ENCODE results near the gene TIE1. TPM values are rescaled to one million over a fixed set of nuclear protein-coding genes. Genes with fewer than 3 reads are reported as not detected.

TIE1 gene
- total RNA-seq, 2 donors from 2014 or later: 5.1 to 7.6 TPM

DNA sequence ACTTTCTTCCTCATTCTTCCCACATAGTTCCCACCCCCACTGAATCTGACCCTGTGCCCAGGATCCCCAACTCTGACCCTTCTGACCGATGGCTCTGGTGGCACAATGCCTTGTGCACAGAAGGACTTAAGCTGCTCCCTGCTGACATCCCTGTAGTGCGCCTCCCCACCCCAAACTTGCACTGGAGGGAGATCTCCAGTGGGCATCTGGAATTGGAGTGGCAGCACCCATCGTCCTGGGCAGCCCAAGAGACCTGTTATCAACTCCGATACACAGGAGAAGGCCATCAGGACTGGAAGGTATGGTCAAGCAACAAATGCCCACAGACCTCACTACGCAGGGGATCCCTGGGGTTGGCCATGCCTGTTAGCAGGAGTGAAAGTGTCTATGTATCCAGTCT, 45.9 kb downstream of the TIE1 start:
- Histone ChIP-seq H3K27me3 (no peaks in the 10 kb centered on the region), H3K4me3 (no peak overlapping the region), H3K9me3 (no peaks in the 10 kb centered on the region), H3K36me3 (no peaks in the 10 kb centered on the region), H3K27ac (no peak overlapping the region), H3K4me1 (no peaks in the 10 kb centered on the region), H3K9ac (ENCODE audit: low read depth in 2 of 2, low read length in 2 of 2) (no peak overlapping the region)
- intact Hi-C loops (cut with DNase I): no loop called here
- TF ChIP-seq, protein P1, sequence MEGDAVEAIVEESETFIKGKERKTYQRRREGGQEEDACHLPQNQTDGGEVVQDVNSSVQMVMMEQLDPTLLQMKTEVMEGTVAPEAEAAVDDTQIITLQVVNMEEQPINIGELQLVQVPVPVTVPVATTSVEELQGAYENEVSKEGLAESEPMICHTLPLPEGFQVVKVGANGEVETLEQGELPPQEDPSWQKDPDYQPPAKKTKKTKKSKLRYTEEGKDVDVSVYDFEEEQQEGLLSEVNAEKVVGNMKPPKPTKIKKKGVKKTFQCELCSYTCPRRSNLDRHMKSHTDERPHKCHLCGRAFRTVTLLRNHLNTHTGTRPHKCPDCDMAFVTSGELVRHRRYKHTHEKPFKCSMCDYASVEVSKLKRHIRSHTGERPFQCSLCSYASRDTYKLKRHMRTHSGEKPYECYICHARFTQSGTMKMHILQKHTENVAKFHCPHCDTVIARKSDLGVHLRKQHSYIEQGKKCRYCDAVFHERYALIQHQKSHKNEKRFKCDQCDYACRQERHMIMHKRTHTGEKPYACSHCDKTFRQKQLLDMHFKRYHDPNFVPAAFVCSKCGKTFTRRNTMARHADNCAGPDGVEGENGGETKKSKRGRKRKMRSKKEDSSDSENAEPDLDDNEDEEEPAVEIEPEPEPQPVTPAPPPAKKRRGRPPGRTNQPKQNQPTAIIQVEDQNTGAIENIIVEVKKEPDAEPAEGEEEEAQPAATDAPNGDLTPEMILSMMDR (IDR thresholded peaks at IDR 0.05): no peak
- no peak for DNase-seq

DNA sequence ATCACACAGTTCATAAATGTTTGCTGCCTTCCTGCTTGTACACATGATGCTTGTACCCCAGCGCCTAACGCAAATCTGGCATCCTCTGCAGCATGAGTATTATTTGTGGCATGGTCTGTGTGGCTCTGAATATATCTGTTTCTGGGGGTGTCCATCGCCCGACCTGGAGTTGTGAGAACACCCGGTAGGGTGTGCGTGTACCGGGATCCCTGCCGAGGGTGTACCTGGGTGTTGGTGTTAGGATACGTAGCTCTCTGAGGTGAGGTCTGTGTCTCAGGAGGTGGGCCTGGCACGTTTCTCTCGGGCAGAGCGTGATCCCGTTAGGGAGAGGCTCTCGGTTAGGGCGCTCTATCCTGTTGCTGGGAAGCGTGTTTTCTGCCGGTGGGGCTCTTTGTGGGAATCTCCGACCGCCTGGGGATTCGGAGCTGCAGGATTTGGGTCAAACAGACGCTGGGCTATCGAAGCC, 47.6 kb downstream of the TIE1 start:
- H3K4me3 ChIP-seq: peak overlapping the region; percentile 43
- DNase-seq: no peak
- H3K36me3 ChIP-seq: no peaks in the 10 kb centered on the region
- H3K27ac ChIP-seq: peak overlapping the region; percentile 94
- peak overlapping the region; percentile 73 to 84 for H3K9ac ChIP-seq (ENCODE audit: low read depth in 2 of 2, low read length in 2 of 2)
- no peaks in the 10 kb centered on the region for H3K4me1 ChIP-seq
- intact Hi-C loops (cut with DNase I): no loop called here
- H3K27me3 ChIP-seq: no peaks in the 10 kb centered on the region
- TF ChIP-seq, protein P1 (IDR thresholded peaks at IDR 0.05): no peak
- H3K9me3 ChIP-seq: no peaks in the 10 kb centered on the region

DNA sequence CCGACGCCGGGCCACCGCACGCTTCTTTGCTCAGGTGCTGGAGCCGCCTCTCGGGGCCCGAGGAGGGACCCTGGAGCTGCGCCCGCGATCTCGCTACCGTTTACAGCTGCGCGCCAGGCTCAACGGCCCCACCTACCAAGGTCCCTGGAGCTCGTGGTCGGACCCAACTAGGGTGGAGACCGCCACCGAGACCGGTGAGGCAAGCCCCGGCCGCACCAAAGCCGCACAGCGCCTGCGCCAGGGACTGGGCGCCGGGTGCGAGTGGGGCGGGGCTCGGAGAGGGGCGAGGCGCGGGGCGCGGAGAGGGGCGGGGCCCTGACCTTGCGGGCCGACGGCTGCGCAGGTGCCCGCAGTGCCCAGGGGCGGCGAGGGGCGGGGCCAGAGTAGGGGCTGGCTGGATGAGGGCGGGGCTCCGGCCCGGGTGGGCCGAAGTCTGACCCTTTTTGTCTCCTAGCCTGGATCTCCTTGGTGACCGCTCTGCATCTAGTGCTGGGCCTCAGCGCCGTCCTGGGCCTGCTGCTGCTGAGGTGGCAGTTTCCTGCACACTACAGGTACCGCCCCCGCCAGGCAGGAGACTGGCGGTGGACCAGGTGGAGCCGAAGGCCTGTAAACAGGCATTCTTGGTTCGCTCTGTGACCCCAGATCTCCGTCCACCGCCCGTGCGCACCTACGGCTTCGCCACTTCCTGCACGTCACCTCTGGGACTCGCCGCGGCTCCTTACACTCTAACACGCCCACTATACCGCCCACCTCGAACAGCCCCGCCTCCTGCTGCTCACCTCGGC, 48.2 kb downstream of the TIE1 start:
- H3K4me1 ChIP-seq: no peaks in the 10 kb centered on the region
- DNase-seq: peak; percentile 92
- intact Hi-C loops (cut with DNase I): no loop called here
- peak overlapping the region; percentile 43 for H3K4me3 ChIP-seq
- no peaks in the 10 kb centered on the region for H3K27me3 ChIP-seq
- H3K9me3 ChIP-seq: no peaks in the 10 kb centered on the region
- H3K27ac ChIP-seq: peak overlapping the region; percentile 94
- TF ChIP-seq, protein P1 (IDR thresholded peaks at IDR 0.05): no peak
- peak overlapping the region; percentile 73 to 84 for H3K9ac ChIP-seq (ENCODE audit: low read depth in 2 of 2, low read length in 2 of 2)
- H3K36me3 ChIP-seq: no peaks in the 10 kb centered on the region

DNA sequence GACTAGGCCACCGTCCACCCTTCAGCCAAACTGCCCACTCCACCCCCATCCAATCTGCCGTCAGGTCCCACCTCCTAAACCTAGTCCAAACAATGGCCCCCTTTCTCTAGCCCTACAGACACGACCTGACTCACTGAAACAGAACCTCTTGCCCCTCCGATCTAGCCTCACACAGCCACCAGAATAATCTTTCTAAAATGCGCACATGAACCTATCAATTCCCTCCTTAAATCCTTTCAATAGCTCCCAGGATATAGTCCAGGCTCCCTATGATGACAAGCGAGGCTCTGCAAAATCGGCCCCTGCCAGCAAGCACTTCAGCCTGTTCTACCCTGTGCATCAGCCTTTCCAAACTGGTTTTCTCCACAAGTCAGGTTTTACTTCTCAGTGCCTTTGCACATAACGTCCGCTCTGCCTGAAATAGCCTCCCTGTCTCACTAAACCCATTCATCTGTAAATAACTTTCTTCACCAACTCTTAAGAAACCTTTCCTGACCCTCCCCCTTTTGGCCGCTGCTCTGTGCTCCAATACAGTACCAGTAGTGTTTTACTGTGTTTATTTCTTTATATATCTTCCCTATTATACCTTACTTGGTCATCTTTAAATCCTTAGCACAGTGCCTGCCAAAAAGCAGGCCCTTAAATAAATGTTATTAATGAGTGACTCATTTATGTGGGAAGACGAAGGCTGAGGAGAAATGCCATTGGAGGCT, 49.0 kb downstream of the TIE1 start:
- DNase-seq: no peak
- Histone ChIP-seq H3K4me1 (no peaks in the 10 kb centered on the region), H3K9me3 (no peaks in the 10 kb centered on the region), H3K27ac (peak overlapping the region; percentile 94), H3K9ac (ENCODE audit: low read depth in 2 of 2, low read length in 2 of 2) (peak overlapping the region; percentile 73 to 84), H3K36me3 (no peaks in the 10 kb centered on the region), H3K4me3 (peak overlapping the region; percentile 43), H3K27me3 (no peaks in the 10 kb centered on the region)
- TF ChIP-seq, protein P1 (IDR thresholded peaks at IDR 0.05): no peak
- intact Hi-C loops (cut with DNase I): no loop called here

DNA sequence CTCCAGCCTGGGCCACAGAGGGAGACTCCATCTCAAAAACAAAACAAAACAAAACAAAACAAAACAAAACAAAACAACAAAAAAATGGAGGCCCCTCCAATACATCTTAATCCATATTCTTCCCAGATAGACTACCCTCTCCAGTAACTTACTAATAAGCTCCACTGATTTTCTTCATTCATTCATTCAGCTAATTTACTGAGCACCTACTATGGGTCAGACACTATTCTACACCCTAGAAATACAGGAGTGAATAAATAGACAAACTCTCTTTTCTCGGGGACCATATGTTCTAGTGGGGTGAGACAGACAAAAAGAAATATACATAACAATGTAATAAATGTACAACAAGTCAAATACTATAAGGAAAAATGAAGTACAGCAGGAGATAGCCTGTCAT, 50.2 kb downstream of the TIE1 start:
- Histone ChIP-seq H3K4me3 (no peak overlapping the region), H3K4me1 (no peaks in the 10 kb centered on the region), H3K9me3 (no peaks in the 10 kb centered on the region), H3K9ac (ENCODE audit: low read depth in 2 of 2, low read length in 2 of 2) (no peak overlapping the region), H3K36me3 (no peaks in the 10 kb centered on the region), H3K27me3 (no peaks in the 10 kb centered on the region), H3K27ac (no peak overlapping the region)
- DNase-seq: no peak
- intact Hi-C loops (cut with DNase I): no loop called here
- TF ChIP-seq, protein P1 (IDR thresholded peaks at IDR 0.05): no peak

Measured in colonic mucosa (tissue), 4 donors.